ENCODE data around the gene CIROP.

CIROP gene

GRCh38 chr14:23076785-23077408 lies 27.9 kb downstream of the CIROP start:
- no peak overlapping the region for H3K9ac ChIP-seq (ENCODE audit: low read length)
- H3K27me3 ChIP-seq (ENCODE audit: control insufficient read depth, insufficient read depth, low read length) = no peaks in the 10 kb centered on the region
- no peak overlapping the region for H3K4me3 ChIP-seq (ENCODE audit: low read length)
- H3K4me1 ChIP-seq (ENCODE audit: control insufficient read depth, insufficient read depth, low read length) = peaks cover 13% of the 10 kb centered on the region
- peaks cover 29% of the 10 kb centered on the region for H3K36me3 ChIP-seq (ENCODE audit: control insufficient read depth, insufficient read depth, low read length)
- H3K9me3 ChIP-seq (ENCODE audit: control insufficient read depth, low read length) = no peaks in the 10 kb centered on the region

GRCh38 chr14:23074906-23075305 lies 29.9 kb downstream of the CIROP start:
- H3K9ac ChIP-seq (ENCODE audit: low read length) = no peak overlapping the region
- H3K9me3 ChIP-seq (ENCODE audit: control insufficient read depth, low read length) = no peaks in the 10 kb centered on the region
- H3K27me3 ChIP-seq (ENCODE audit: control insufficient read depth, insufficient read depth, low read length) = no peaks in the 10 kb centered on the region
- H3K4me1 ChIP-seq (ENCODE audit: control insufficient read depth, insufficient read depth, low read length) = peaks cover 24% of the 10 kb centered on the region
- peaks cover 25% of the 10 kb centered on the region for H3K36me3 ChIP-seq (ENCODE audit: control insufficient read depth, insufficient read depth, low read length)
- H3K4me3 ChIP-seq (ENCODE audit: low read length) = no peak overlapping the region

- H3K36me3 ChIP-seq (ENCODE audit: control insufficient read depth, insufficient read depth, low read length) = peaks cover 25% of the 10 kb centered on the region
- H3K27me3 ChIP-seq (ENCODE audit: control insufficient read depth, insufficient read depth, low read length) = no peaks in the 10 kb centered on the region
- H3K9me3 ChIP-seq (ENCODE audit: control insufficient read depth, low read length) = no peaks in the 10 kb centered on the region
- H3K9ac ChIP-seq (ENCODE audit: low read length) = peak overlapping the region; percentile 67
- H3K4me1 ChIP-seq (ENCODE audit: control insufficient read depth, insufficient read depth, low read length) = peaks cover 24% of the 10 kb centered on the region
- H3K4me3 ChIP-seq (ENCODE audit: low read length) = peak overlapping the region; percentile 29
Observed at GRCh38 chr14:23071921-23072539, 32.8 kb downstream of the CIROP start.

- peaks cover 24% of the 10 kb centered on the region for H3K36me3 ChIP-seq (ENCODE audit: control insufficient read depth, insufficient read depth, low read length)
- H3K27me3 ChIP-seq (ENCODE audit: control insufficient read depth, insufficient read depth, low read length) = no peaks in the 10 kb centered on the region
- peaks cover 24% of the 10 kb centered on the region for H3K4me1 ChIP-seq (ENCODE audit: control insufficient read depth, insufficient read depth, low read length)
- peak overlapping the region; percentile 67 for H3K9ac ChIP-seq (ENCODE audit: low read length)
- H3K9me3 ChIP-seq (ENCODE audit: control insufficient read depth, low read length) = no peaks in the 10 kb centered on the region
- peak overlapping the region; percentile 29 for H3K4me3 ChIP-seq (ENCODE audit: low read length)
Observed at GRCh38 chr14:23071244-23071920, 33.4 kb downstream of the CIROP start.

- H3K4me3 ChIP-seq (ENCODE audit: low read length) = peak overlapping the region; percentile 29
- H3K4me1 ChIP-seq (ENCODE audit: control insufficient read depth, insufficient read depth, low read length) = peaks cover 24% of the 10 kb centered on the region
- no peaks in the 10 kb centered on the region for H3K27me3 ChIP-seq (ENCODE audit: control insufficient read depth, insufficient read depth, low read length)
- H3K9ac ChIP-seq (ENCODE audit: low read length) = peak overlapping the region; percentile 67
- peaks cover 21% of the 10 kb centered on the region for H3K36me3 ChIP-seq (ENCODE audit: control insufficient read depth, insufficient read depth, low read length)
- H3K9me3 ChIP-seq (ENCODE audit: control insufficient read depth, low read length) = no peaks in the 10 kb centered on the region
Observed at GRCh38 chr14:23070262-23071129, 34.3 kb downstream of the CIROP start.

- peaks cover 24% of the 10 kb centered on the region for H3K4me1 ChIP-seq (ENCODE audit: control insufficient read depth, insufficient read depth, low read length)
- H3K36me3 ChIP-seq (ENCODE audit: control insufficient read depth, insufficient read depth, low read length) = peaks cover 21% of the 10 kb centered on the region
- no peak overlapping the region for H3K9ac ChIP-seq (ENCODE audit: low read length)
- H3K4me3 ChIP-seq (ENCODE audit: low read length) = no peak overlapping the region
- H3K27me3 ChIP-seq (ENCODE audit: control insufficient read depth, insufficient read depth, low read length) = no peaks in the 10 kb centered on the region
- H3K9me3 ChIP-seq (ENCODE audit: control insufficient read depth, low read length) = no peaks in the 10 kb centered on the region
Observed at GRCh38 chr14:23069413-23069806, 35.4 kb downstream of the CIROP start.

- peaks cover 25% of the 10 kb centered on the region for H3K36me3 ChIP-seq (ENCODE audit: control insufficient read depth, insufficient read depth, low read length)
- peaks cover 24% of the 10 kb centered on the region for H3K4me1 ChIP-seq (ENCODE audit: control insufficient read depth, insufficient read depth, low read length)
- H3K9me3 ChIP-seq (ENCODE audit: control insufficient read depth, low read length) = no peaks in the 10 kb centered on the region
- no peak overlapping the region for H3K9ac ChIP-seq (ENCODE audit: low read length)
- H3K27me3 ChIP-seq (ENCODE audit: control insufficient read depth, insufficient read depth, low read length) = no peaks in the 10 kb centered on the region
- H3K4me3 ChIP-seq (ENCODE audit: low read length) = no peak overlapping the region
Observed at GRCh38 chr14:23068789-23069412, 35.9 kb downstream of the CIROP start.

GRCh38 chr14:23067847-23068788 lies 36.7 kb downstream of the CIROP start:
- no peaks in the 10 kb centered on the region for H3K9me3 ChIP-seq (ENCODE audit: control insufficient read depth, low read length)
- peaks cover 23% of the 10 kb centered on the region for H3K4me1 ChIP-seq (ENCODE audit: control insufficient read depth, insufficient read depth, low read length)
- no peak overlapping the region for H3K9ac ChIP-seq (ENCODE audit: low read length)
- H3K36me3 ChIP-seq (ENCODE audit: control insufficient read depth, insufficient read depth, low read length) = peaks cover 31% of the 10 kb centered on the region
- H3K27me3 ChIP-seq (ENCODE audit: control insufficient read depth, insufficient read depth, low read length) = no peaks in the 10 kb centered on the region
- no peak overlapping the region for H3K4me3 ChIP-seq (ENCODE audit: low read length)

GRCh38 chr14:23066855-23067744 lies 37.7 kb downstream of the CIROP start:
- Histone ChIP-seq H3K9me3 (ENCODE audit: control insufficient read depth, low read length) (no peaks in the 10 kb centered on the region), H3K4me1 (ENCODE audit: control insufficient read depth, insufficient read depth, low read length) (peaks cover 14% of the 10 kb centered on the region), H3K9ac (ENCODE audit: low read length) (no peak overlapping the region), H3K4me3 (ENCODE audit: low read length) (no peak overlapping the region), H3K27me3 (ENCODE audit: control insufficient read depth, insufficient read depth, low read length) (no peaks in the 10 kb centered on the region), H3K36me3 (ENCODE audit: control insufficient read depth, insufficient read depth, low read length) (peaks cover 35% of the 10 kb centered on the region)

- no peaks in the 10 kb centered on the region for H3K9me3 ChIP-seq (ENCODE audit: control insufficient read depth, low read length)
- H3K4me1 ChIP-seq (ENCODE audit: control insufficient read depth, insufficient read depth, low read length) = peaks cover 7% of the 10 kb centered on the region
- peaks cover 38% of the 10 kb centered on the region for H3K36me3 ChIP-seq (ENCODE audit: control insufficient read depth, insufficient read depth, low read length)
- no peak overlapping the region for H3K4me3 ChIP-seq (ENCODE audit: low read length)
- H3K9ac ChIP-seq (ENCODE audit: low read length) = no peak overlapping the region
- H3K27me3 ChIP-seq (ENCODE audit: control insufficient read depth, insufficient read depth, low read length) = no peaks in the 10 kb centered on the region
Observed at GRCh38 chr14:23066368-23066767, 38.4 kb downstream of the CIROP start.

Measured in mucosa of stomach (tissue), 1 donor.